ENCODE results near the gene SEMA4C. TPM values are rescaled to one million over a fixed set of nuclear protein-coding genes. Genes with fewer than 3 reads are reported as not detected.

The SEMA4C gene
- total RNA-seq, 1 donor from 2014 or later: 25.5 TPM

DNA sequence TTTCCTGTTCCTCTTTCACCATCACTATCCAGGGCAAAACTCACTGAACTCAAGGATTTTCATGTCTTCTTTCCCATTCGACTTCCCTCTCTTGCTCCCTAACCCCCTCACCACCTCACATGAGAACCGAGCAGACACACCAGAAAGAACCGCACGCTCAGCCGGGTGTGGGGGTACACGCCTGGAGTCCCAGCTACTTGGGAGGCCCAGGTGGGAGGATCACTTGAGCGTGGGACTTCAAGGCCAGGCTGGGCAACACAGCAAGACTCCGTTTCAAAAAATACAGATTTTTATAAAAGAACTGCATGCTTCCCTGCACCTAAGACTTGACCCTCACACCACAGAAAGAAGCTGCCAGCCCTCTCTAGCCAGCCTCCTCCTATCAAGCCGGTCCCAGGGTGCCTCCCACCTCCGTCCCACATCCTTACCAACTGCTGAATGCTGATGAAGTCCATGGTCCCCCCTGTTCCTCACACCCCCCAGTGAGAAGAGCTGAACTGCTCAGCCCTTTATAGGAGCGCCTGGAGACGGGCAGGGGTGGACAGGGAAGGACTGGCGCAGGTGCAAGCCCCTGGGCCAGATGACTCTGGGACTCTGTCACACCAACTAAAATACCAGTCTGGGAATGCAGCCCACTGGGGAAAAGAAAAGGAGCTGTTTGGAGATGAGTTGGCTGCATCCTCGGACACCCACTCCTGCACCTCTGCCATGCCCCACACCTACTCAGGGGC, 26.2 kb downstream of the SEMA4C start, which contains the start of gene ANKRD23:
TSS of gene ANKRD23 (minus strand) at position 484 of the 731 bp plus-strand sequence. CDS start at position 455, 29 bp downstream.
- no peak for DNase-seq (ENCODE audit: low spot score)

DNA sequence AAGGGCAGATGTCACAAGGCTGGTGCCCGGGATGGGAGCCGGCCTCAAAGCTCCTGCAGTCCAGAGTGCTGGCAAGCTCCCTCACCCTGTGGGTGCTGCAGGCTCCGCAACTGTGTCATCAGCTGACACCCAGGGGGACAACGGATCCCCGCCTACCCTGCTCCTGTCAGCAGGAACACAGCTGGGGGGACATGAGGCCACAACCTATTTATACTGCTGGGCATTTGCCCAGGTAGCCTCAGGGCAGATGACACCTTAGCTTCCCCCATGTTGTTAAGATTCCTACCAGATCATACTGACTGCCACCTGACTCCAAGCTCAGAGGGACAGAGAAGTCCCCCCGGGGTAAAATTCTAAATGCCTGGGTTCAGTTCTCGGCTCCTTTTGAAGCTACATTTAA, 27.3 kb downstream of the SEMA4C start:
- DNase-seq (ENCODE audit: low spot score): no peak

DNA sequence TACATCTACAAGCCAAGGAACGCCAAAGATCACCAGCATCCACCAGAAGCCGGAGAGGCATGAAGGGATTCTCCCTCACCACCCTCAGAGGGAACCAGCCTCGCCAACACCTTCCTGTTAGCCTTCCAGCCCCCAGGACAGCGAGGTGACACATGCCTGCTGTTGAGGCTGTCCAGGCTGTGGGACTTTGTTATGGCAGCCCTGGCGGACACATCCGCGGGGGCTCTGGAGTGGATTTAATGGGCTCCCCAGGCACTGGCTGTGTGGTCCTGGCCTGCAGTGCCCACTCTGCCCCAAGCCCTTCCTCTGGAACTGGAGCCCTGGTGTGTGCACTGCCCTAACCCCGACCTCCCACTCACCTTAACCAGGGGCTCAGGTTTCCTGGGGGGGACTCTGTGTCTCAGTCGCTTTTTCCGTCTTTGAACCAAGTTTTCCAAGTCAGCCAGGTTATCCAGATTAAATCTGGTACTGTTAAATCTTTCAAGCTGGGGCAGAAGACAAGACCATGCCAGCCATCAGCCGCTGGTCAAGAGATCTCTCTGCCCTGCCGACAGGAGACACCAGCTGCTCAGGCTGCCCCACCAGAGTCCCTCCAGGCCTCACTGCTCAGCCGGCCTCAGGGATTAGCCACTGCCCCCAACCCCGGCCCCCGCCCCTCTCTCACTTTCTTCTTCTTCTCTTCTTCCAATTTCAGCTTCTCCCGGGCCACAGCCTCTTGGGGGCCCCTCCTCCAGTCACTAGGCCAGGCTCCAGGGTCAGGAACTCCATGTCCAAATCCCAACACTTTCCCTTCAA, 28.0 kb downstream of the SEMA4C start:
- DNase-seq (ENCODE audit: low spot score): no peak

DNA sequence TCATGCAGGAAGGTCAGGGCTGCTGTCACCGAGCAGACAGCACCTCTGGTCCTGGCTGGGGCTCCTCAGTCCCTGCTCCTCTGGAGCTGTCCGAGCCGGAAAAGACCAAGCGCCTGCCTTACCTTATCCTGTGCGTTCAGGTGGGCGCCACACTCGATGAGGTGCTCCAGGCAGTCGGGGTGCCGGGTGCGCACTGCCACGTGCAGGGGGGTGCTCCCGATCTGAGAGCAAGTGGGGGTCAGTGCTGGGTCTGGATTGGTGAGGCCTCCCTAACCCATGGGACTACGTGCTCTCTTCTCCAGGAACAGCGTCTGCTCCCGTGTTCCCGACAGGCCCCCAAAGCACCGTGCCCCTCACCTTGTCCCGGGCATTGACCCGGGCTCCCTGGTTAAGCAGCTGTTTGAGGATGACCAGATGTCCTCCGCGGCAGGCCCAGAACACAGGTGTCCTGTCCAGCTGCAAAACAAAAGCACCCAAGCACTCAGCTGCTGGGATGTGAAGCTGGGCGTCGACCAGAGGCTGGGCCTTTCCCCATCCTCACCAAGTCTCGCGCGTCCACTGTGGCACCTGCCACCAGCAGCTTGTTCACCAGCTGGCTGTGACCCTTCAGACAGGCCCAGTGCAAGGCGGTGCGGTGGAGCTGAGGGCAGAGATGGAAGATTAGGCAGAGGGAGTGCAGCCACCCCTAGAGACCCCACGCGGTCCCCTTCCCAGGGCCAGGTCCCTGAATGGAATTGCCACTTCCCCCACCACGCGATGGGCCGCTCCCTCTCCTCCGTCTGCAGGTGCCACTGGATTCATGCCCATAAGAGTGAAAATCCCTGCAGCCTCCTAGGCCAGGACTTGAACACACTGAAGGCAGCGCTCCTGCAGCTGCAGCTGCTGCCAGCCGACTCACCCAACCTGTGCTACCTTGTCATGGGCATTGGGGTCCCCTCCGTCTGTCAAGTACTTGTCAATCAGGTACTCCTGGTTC, 29.7 kb downstream of the SEMA4C start:
- no peak for DNase-seq (ENCODE audit: low spot score)

DNA sequence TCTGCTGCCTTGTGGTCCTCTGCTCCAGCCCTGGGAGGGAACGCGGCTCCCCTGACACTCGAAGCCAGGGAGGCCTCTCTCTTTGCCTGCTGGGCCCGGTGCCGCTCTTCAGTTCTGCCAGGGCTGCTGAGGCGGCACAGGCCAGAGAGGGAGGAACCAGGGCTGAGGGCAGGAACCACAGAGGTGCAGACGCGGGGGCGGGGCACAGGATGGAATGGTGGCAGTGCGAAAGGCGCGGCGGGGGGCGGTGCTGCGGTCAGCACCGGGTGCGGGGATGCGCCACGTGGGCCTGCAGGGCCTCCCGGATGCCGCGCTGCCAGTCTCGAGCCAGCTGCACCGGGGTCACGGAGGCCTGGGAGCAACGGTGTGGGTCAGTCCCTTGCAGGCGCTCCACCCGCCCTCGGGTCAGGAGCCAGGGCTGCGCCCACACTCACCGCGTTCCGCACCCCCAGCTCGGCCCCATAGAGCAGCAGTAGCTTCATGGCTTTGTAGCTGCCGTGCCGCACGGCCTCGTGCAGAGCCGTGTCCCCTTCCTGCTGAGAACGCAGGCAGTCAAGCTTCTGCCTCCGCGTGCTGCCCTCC, 30.5 kb downstream of the SEMA4C start:
- no peak for DNase-seq (ENCODE audit: low spot score)

DNA sequence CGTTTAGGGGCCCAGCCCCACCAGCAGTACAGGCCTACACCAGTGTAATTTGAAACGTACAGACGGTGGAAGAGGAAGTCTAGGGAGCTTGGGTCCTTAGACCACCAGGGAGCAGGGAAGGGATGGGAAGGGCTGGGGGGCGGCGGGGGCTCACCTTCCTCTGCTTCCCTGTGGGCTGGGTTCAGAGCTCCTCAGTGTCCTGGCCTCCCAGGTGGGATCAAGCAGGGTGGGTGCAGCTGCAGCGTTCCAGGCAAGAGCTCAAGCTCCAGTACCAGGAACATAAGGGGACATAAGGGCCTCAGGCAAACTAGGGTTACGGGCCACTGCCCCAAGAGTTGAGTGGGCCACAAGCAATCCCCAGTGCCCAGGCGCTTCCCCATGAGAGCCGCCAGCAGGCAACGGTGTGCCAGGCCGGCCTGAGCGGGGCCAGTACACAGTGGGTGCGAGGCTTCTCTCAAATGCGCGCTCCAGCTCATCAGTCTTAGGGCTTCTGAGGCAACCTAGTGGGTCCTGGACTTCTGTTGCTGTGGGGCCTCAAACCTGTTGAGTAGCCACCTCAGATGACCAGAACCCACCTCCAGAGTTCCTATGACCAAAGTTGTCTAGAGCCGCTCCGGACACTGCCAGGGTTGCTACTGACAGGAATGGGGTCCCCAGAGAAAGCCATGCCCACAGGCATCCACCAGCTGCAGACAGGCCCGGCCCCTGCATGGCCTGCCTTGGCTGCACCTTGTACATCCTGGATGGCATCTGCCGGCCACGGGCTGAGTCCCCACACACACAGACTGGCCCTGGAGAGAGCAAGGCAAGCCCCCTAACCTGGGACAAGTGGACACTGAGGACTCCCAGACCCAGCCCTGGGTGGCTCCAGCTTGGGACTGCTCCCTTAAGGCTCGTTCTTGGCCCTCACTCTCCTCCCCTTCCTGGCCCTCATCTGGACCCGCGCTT, 31.3 kb downstream of the SEMA4C start:
- no peak for DNase-seq (ENCODE audit: low spot score)

DNA sequence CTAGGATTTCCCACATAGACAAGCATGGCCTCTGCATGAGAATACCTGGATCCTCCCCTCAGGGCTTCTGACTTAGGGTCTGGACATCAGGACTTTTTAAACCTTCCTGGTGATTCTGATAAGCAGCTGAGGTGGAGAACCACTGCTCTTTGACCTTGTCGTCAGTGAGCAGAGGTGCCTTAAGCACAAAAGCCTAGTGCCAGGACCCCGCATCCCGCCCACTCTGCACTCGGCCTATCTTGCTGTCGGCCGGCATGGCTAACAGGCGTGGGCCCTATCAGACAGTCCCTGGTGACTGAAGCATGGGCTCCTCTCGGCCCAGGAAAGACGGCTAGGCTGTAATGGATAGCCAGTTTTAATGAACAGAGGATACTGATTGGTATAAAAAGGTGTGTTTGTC, 32.3 kb downstream of the SEMA4C start:
- no peak for DNase-seq (ENCODE audit: low spot score)

DNA sequence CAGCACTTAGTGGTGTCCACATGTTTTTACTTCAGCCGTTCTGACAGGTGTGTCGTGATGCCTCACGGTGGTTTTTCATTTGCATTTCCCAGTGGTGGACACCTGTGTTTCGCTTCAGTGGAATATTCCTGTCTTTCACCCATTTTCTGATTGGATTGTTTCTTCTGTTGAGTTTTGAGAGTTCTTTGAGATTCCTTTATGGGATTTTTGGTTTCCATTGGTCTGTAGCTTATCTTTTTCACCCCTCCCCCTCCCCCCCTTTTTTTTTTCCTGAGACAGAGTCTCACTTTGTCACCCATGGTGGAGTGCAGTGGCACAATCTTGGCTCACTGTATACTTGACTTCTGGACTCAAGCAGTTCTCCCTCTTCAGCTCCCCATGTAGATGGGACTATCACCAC, 34.0 kb downstream of the SEMA4C start:
- no peak for DNase-seq (ENCODE audit: low spot score)

DNA sequence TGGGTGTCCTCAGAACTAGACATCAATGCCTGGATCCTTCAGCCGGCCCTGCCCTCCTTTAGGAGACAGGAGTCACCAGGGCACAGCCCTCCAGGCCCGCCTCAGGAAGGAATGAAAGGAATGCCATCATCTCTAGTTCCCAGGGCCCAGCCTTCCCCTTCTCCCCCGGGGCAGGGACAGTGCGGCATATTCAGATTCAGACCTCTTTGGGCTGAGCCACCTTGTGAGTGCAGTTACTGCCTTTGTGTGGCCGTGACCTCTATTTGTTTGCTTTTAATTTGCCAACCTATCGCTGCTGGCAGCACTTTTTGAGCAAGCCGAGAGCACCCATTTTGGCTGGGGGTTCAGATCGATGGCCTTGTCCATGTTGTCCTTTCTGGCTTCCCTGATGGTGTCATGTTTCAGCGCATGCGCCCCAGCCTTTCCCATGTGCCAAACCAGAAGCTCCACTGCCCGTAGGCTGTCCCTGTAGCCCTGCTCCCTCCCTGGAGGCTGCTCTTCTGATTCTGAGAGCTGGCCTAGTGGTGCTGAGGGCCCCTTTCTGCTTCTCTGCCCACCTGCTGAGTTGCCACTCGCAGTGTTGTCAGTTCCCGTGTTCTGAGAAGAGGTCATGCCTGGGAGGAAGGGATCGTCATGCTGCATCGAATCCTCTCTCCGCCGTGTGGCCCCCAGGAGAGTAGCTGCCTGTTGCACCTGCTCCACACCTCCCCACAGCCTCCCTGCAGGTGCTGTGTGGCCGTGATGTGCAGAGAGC, 36.9 kb downstream of the SEMA4C start:
- peak; percentile 87 for DNase-seq (ENCODE audit: low spot score)

DNA sequence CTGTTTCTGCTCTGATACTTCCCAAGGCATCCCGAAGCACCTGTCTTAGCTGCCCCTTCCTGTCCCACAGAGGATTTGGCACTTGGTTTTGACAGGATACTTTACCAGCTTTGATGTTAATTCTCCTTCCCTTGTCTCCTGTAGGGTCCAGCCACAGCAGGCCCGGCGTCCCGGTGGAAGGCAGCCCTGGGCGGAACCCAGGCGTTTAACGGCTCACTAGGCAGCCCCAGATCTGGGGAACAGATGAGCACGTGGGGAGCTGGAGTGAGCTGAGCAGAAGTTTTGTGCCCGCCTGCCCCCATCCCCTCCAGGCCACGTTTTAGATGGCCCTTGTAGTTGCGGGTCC, 37.5 kb downstream of the SEMA4C start:
- no peak for DNase-seq (ENCODE audit: low spot score)

DNA sequence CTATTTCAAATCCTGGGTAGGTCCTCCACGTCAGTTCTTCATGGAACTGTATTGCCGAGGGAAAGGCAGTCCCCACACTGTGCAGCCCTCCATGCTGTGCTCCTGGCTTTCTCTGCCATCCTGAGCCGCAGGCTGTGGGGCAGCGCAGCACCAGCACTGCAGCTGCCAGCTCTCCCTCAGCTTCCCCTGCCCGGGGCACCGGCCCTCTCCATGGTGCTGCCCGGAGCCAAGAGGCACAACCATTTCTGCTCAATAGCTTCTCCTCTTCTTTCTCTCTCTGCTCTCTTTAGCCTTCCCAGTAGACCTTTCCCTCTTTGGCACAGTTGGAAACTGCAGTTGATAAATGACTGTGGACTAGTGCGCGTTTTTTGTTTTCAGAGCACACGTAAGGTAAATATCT, 38.2 kb downstream of the SEMA4C start:
- no peak for DNase-seq (ENCODE audit: low spot score)

DNA sequence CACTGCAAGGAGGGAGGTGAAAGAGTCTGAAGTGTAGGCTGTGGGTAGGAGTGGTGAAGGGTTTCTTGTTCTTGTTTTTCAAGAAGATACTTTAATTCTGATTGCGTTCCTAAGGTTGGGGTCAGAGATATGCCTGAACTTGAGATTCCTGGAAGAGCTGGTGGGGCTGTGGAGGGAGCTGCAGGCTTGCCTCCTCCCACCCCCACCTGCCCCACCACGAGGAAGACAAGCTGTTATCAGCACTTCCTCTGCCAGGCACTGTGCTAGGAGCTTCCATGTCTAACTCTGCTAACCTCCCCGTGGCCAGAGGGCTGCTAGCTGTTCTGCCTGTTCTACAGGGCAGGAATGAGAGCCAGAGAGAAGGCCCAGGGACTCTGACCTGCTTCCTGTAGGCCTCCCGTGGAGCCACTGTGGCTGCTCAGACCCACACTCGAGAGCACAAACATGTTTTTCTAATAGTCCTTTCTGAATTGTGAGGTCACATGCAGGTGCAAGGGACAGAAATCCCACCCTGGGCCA, 39.8 kb downstream of the SEMA4C start:
- no peak for DNase-seq (ENCODE audit: low spot score)

DNA sequence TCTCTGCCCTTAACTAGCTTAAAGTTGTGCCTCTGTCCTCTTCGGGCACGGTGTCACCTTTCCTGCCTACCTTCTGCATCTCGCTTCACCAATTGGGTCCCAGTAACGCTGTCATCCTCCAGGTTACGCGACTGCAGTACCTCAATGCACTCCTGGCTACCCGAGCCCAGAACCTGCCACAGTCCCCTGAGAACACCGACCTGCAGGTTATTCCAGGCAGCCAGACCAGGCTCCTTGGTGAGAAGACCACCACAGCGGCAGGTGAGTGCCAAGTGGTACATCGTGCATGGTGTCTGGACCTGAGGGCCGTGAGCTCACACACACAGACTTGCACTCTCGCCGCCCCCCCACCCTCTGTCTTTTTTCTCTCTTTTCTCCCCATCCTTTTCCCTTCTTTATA, 41.0 kb downstream of the SEMA4C start:
- DNase-seq (ENCODE audit: low spot score): no peak

DNA sequence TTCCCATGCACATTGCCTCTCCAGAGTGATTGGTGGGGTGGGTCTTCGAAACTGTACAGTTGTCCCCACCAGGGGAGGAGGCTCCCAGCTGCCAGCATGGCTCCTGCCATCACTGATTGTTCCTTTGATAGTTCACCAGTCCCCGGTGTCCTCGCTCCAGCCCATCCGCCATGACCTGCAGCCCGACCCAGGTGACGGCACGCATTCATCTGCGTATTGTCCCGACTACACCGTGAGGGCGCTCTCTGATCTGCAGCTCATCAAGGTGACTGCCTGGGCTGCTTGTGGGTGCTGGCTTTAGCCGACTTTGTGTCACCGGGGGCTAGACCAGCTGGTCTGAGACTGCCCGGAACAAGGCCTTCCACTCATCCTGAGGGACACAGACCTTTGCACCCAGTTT, 41.4 kb downstream of the SEMA4C start:
- DNase-seq (ENCODE audit: low spot score): no peak

DNA sequence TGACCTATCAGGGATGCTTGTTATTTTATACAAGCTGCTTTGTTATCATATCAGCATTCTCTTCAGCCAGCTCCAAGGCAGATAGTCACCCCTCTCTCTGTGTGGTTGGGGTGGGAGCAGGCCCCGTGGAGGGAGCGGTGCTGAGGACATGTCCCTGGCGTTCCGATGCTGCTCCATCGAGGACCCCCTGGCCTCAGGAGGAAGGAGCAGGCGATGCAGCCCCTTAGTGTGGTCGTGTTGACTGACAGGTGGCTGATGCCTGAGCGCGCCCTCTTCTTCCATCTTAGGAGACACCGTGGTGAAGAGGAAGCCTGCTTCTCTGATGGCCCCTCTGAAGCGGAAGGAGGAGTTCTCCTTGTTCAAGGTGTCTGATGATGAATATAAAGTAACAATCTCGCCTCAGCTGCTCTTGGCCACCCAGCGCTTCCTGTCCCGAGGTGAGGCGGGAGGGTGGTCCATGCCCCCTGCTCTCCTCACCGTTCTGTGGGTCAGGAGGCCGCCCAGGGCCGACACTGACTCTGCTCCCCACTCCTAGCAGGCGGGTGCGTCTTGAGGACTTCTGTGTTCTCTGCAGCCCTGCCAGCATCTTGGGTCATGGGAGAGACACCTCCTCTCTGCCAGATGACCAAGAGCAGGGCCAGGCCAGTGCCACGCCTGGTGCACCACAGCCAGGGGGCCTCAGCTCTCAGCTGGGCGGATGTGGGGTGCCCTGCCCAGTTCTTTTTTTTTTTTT, 43.2 kb downstream of the SEMA4C start:
- no peak for DNase-seq (ENCODE audit: low spot score)

DNA sequence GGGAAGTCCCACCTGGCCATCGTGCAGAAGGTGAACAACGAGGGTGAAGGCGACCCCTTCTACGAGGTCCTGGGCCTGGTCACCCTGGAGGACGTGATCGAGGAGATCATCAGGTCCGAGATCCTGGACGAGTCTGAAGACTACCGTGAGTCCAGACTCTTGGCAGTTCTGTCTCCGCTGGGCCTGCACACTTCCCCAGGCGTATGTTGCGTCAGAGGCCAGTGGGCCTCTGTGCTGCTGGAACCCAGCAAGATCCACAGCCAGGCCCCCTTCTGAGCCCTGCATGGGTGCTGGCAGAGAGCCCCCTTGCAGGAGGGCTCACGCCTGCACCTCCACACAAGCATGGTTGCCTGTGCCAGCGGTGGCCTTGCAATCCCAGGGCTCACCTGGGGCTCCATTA, 44.8 kb downstream of the SEMA4C start:
- DNase-seq (ENCODE audit: low spot score): no peak

DNA sequence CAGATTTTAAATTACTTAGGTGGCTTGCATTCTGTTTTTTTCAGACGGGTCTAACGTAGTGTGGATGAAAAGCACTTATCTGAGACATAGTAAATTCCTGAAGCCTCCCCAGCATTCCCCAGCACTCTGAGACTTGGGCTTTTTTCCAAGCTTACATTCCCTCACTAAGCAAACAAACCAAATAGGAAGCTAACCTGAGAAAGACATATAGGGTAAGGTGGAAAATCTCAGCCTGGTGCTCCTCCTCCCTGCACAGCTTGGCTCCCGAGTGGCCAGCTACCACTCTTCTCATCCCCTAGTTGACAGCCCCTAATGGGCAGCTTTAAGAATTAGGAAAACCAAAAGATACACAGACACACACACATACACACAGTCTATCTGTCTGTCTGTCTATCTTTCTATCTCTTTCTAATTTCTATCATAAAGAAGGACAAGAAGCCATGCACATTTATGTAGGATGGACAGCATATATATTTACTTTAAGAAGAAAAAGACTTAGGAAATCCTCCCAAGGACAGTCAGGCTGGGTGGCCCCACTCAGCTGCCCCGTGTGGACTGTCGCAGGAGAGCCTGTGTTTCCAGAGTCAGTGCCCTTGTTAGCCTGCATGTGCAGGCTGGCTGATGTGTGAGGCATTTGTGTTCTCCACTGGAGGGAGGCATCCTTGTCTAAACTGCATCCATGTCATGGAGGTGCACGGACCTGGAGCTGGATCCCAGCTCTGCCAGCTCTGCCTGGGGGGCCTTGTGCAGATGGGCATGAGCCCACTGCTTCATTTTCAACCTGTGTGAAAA, 45.6 kb downstream of the SEMA4C start:
- DNase-seq (ENCODE audit: low spot score): peak; percentile 43

DNA sequence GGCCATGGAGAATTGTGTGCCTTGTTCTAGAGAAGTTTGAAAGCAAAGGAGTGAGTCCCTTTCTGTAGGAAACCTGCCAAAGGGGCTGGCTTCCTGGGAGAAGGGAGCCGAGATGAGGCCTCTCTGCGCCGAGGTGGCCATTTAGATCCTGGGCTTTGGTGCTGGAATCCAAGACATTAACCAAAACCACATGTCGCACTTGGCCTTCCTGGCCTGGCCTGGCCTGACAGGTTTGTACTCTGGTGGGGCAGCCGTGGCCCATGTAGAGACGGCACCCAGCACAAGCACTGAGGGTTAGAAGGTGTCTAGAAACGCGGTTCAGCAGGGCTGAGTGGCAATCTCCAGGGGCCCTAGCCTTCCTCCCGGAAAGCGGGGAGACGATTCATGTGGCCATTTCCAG, 46.7 kb downstream of the SEMA4C start:
- no peak for DNase-seq (ENCODE audit: low spot score)

Data from umbilical cord (tissue), 2 donors.